Fibroblast of the aortic adventitia (primary cell): ENCODE measurements around the gene ARHGAP6. TPM values are rescaled to one million over a fixed set of nuclear protein-coding genes. Genes with fewer than 3 reads are reported as not detected.
"Not testable (repeated sequence)": the region's sequence is repeated elsewhere in the genome, so short reads cannot be mapped to it uniquely, and the experiment has no call there.

Experiments
- DNase-seq: peaks from one replicate; pipeline ENCODE4 v3.0.0-alpha.2; 2010; ENCODE audit warnings: low read depth
- H3K4me3 ChIP-seq: 2 replicates; pipeline ENCODE4 v1.5.1; 2011; ENCODE audit warnings: low read depth, mild to moderate bottlenecking, control low read depth, low read length, moderate library complexity
- total RNA-seq: library from RNA; depleted of rRNA; stranded (reverse); fragments of >200 nt; gene quantifications from 2 replicates; pipeline ENCODE4 v1.2.3, GENCODE V29; 2012; ENCODE audit warnings: low replicate concordance
- TF ChIP-seq, protein P1 (sequence below): IDR thresholded peaks from 2 replicates; pipeline ENCODE4 v1.5.1; 2011; ENCODE audit warnings: mild to moderate bottlenecking, low read length, control low read depth, inconsistent platforms; ENCODE audit not compliant: insufficient read depth

Gene ARHGAP6
- total RNA-seq, 1 donor = 16.9 TPM

- H3K4me3 ChIP-seq = no peak overlapping the region
- DNase-seq = no peak
- TF ChIP-seq, protein P1, sequence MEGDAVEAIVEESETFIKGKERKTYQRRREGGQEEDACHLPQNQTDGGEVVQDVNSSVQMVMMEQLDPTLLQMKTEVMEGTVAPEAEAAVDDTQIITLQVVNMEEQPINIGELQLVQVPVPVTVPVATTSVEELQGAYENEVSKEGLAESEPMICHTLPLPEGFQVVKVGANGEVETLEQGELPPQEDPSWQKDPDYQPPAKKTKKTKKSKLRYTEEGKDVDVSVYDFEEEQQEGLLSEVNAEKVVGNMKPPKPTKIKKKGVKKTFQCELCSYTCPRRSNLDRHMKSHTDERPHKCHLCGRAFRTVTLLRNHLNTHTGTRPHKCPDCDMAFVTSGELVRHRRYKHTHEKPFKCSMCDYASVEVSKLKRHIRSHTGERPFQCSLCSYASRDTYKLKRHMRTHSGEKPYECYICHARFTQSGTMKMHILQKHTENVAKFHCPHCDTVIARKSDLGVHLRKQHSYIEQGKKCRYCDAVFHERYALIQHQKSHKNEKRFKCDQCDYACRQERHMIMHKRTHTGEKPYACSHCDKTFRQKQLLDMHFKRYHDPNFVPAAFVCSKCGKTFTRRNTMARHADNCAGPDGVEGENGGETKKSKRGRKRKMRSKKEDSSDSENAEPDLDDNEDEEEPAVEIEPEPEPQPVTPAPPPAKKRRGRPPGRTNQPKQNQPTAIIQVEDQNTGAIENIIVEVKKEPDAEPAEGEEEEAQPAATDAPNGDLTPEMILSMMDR = no peak
Observed at GRCh38 chrX:11363069-11363594, 302.6 kb downstream of the ARHGAP6 start.

DNA sequence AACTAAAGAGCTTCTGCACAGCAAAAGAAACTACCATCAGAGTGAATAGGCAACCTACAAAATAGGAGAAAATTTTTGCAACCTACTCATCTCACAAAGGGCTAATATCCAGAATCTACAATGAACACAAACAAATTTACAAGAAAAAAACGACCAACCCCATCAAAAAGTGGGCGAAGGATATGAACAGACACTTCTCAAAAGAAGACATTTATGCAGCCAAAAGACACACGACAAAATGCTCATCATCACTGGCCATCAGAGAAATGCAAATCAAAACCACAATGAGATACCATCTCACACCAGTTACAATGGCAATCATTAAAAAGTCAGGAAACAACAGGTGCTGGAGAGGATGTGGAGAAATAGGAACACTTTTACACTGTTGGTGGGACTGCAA lies 304.1 kb downstream of the ARHGAP6 start:
- H3K4me3 ChIP-seq, DNase-seq: not testable (repeated sequence)

- not testable (repeated sequence) for DNase-seq
Observed at GRCh38 chrX:11355944-11356343, 309.8 kb downstream of the ARHGAP6 start.

GRCh38 chrX:11355259-11355909 lies 310.3 kb downstream of the ARHGAP6 start:
- no peak for DNase-seq
- TF ChIP-seq, protein P1 = no peak
- no peak overlapping the region for H3K4me3 ChIP-seq

More at GRCh38 chrX:11355944-11356343, 309.8 kb downstream of the ARHGAP6 start:
- not testable (repeated sequence) for H3K4me3 ChIP-seq

DNA sequence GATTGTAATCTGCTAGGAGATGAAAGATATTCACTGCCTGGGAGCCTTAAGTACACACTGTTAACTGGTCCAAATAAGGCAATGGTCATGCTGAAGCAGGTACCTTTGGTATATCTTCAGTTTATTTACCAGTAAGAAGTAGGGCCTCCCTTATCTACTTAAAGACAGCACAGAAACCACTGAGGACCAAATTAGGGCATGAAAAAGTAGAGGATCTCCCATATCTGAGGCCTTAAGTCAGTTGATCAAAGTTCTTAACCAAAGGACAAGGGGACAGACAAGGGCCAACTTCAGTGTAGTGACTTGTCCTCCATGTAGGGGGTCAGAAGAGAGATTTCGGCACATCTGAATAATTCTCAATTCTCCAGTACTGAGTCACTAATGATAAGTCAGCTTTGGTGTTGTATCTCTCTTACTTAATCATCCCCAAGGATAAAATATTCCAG lies 313.4 kb downstream of the ARHGAP6 start:
- TF ChIP-seq, protein P1 = no peak
- DNase-seq = peak; percentile 34

DNA sequence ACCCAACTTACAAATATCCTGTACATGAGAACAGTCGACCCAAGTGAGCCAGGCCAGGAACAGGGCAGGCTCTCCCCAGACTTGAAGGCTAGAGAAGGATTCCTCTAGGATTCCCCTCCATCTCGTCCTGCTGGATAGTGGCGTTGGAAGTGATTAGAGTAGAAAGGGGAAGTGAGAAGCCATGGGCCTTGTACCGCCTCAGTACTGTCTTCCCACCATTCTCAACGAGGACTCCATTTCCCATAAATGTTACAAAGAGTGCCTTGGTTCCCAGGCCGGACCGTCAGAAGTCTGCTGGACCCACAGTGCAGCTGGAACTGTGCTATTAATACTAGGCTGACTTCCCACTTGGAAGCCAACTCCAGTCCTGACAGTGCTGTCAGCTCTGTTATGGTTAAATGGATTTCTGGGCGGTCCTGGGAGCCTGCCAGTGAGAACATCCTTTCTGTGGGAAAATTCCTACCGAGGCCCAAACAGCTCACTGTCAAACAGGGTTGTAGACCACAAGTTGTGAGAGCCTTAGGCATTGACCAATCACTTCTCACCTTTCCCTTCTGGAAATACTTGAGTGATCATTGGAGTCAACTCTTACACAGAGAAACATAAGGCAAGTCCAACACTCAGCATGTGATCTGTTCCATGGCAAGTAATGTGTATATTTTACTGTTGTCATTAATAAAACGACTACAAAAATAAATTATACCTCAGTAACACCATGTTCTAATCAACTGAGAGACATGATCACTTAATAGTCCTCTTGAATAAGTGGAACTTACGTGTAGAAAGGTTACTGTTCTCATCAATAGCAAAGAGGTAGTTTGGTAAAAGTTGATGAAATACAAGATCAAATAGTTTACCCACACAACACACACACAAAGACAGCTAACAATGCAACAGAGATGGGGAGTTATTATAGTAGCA lies 314.1 kb downstream of the ARHGAP6 start:
- TF ChIP-seq, protein P1 = no peak
- no peak overlapping the region for H3K4me3 ChIP-seq
- DNase-seq = peak; percentile 72

More for the DNA sequence above, 313.4 kb downstream of the ARHGAP6 start:
- H3K4me3 ChIP-seq = no peak overlapping the region

GRCh38 chrX:11349661-11350337 lies 315.9 kb downstream of the ARHGAP6 start:
- TF ChIP-seq, protein P1 = no peak
- DNase-seq = no peak
- H3K4me3 ChIP-seq = no peak overlapping the region
